Activated CD4-positive, CD25-positive, alpha-beta regulatory T cell treated with anti-CD3 and anti-CD28 coated beads, Interleukin-2, amount 50 U/mL, for 72 hours (primary cell): Measurements from ENCODE around the gene MIEF1.
A peak's percentile ranks its signal among the peaks of the same experiment; 100 is the strongest.

ENCODE experiments used
- DNase-seq: peaks from one replicate; pipeline ENCODE4 v3.0.0; 2021

Gene MIEF1

DNA sequence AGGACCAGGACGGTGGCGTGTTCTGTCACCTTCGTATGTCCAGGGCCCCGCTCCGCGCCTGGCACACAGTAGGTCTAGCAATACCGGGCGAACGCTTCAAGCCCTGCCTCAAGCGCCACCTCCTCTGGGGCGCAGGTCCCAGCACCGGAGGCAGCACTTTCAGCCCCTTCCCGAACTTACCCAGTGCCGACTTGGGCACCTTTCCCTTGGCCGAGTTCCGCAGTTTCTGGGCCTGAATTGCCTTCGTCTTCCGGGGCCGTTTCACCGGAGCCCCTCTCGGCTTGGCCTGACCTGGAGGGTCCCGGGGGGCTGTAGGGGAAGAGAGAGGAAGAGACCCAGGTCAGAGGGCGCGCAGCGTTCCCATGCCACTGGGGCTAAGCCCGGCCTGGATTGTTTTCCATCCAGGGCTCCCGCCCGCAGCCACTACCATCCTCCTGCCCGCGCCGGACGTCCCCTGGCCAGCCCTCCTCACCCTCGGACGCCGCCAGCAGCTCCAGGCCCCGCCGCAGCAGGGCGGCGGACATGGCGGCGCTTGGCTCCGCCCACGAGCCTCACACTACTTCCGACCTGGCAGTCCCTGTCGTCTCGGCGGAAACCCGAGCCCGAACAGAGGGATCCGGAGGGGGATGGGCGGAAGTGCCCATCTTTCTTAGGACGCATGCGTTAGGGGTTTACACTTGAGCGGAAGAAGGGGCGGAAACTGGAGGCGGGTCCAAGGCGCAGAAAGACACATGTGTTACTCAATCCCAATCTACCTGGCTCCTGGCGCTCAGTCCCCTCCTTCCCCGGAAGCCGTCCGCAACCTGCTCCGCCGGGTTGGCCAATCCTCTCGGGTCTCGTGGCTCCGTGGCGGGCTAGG lies 30.4 kb downstream of the MIEF1 start, which contains the start of gene RPS19BP1:
RPS19BP1 (minus strand) TSS at position 534 of the 859 bp plus-strand sequence; CDS start at position 524, 10 bp downstream.
- peak; percentile 98 for DNase-seq

- no peak for DNase-seq
Observed at GRCh38 chr22:39534092-39534506, 32.0 kb downstream of the MIEF1 start.

DNA sequence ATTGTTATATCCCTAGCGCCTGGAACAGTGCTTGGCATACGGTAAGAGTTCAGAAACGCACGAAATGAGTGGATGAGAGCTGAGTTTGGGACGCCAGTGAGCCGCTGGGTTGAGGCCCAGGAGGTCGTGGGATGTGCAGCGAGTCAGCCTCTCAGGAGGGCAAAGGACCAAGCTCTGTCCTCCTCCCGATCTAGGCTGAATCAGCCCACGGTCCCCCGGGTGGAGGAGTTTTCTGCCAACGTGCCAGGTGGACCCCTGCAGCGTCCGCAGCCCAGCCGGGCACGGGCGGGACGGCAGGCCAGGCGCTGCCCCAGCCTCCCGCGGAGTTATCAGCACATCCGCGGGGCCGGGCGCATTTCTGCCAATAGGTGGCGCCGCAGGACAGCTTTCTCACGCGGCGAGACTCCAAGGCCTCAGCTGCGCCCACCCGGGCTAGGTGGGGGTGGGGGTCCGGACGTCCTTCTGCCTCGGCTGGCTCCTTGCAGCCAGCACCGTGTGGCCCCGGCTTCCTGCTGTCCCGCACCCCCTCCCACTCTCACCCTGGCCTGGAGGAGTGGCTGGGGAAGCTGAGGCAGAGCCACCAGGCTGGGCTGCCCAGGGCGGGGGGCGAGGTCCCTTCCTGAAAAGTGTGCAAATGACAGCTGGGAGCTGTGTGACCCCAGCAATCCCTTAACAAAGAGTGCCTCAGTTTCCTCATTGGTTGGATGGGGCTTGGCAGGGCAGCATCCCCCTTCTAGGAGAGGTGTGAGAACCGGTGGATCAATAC lies 32.7 kb downstream of the MIEF1 start:
- peak; percentile 89 for DNase-seq

GRCh38 chr22:39535357-39535725 lies 33.3 kb downstream of the MIEF1 start:
- no peak for DNase-seq

GRCh38 chr22:39535831-39536449 lies 33.9 kb downstream of the MIEF1 start:
- DNase-seq: no peak

DNA sequence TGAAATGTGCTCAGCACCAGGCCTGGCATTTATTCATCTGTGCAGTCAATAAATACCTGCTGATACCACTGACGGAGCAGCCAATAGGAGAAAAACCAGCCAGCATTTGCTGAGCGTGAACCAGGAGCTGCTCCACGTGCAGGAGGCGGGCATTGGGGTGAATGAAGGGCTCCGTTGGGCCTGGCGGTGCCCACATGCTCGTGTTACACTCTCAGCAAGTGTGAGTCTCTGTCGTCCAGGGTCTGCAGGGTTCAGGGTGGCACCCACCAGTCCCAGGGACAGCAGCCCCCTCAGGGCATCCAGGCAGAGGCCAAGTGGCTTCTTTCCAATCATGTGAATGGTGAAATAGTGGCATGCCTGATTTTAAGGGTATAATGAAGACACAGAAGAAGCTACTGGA lies 34.6 kb downstream of the MIEF1 start:
- DNase-seq: no peak

GRCh38 chr22:39537975-39538374 lies 35.9 kb downstream of the MIEF1 start:
- no peak for DNase-seq

GRCh38 chr22:39543095-39543494 lies 41.0 kb downstream of the MIEF1 start:
- no peak for DNase-seq

GRCh38 chr22:39545386-39546365 lies 43.6 kb downstream of the MIEF1 start:
- no peak for DNase-seq

DNA sequence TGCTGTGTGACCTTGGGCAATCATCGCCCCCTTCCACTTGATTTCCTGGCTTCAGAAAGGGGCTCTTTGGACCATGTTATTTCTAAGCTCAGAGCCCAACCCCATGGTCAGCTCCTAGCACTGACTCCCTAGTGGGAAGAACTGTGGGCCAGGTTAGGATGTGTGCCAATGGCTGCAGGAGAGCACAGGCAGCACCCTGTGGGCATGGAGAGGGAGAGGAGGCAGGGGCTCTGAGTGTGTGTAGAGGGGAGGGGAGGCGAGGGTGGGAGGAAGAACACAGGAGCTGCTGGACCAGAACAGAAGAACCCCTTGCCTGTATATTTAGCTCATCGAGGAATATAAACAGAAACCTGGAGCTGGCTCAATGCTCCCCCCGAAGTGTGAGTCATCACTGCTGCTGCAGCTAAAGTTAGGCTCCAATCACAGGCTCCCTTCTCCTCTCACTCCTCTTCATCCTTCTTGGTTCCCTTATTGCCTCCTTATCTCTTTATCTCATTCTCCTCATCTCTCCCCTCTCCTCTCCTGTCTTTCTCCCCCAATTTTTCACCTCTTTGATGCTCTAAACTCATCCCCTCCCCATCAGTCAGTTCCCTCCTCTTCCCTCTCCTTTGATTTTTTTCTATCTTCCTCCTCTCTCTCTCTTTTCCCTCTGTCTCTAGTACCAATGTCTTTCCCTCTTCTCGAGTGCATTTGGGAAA lies 44.9 kb downstream of the MIEF1 start:
- no peak for DNase-seq

- no peak for DNase-seq
Observed at GRCh38 chr22:39547587-39547947, 45.5 kb downstream of the MIEF1 start.

GRCh38 chr22:39553429-39553828 lies 51.3 kb downstream of the MIEF1 start:
- no peak for DNase-seq

- DNase-seq: no peak
Observed at GRCh38 chr22:39554151-39554550, 52.1 kb downstream of the MIEF1 start.

- no peak for DNase-seq
Observed at GRCh38 chr22:39556970-39557841, 55.1 kb downstream of the MIEF1 start.

GRCh38 chr22:39558254-39558727 lies 56.2 kb downstream of the MIEF1 start:
- DNase-seq: no peak

GRCh38 chr22:39558950-39559349 lies 56.9 kb downstream of the MIEF1 start:
- no peak for DNase-seq

DNA sequence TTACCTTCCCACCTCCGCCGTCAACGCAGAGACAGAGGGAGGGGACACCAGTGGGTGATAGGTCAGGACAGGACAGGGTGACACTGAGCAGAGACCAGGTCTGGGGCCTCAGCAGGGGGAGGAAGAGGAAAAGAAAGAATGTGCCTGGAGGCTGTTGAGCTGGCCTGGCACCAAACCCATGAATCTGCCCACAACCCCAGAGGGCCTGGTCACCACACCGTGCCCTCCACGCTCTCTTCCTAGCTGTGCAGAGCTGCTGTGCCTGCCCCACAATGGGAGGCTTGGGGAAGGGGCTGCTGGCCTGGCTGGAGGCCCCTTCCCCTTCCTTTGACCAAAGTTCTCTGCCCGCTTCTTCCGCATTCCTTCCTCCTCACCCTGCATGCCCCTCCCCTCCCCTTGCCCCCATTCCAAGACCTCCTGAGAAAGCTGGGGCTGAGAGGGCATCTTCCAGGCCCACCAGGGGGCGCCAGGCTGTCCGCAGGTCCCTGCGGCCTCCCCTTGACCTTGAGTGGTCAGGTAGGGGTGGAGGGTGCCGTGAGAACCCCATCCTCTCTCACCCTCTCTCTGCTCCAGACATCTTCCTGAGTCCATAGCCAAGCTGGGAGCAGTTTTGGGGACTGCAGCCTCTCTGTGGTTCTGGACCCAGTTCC lies 57.5 kb downstream of the MIEF1 start:
- DNase-seq: no peak

DNA sequence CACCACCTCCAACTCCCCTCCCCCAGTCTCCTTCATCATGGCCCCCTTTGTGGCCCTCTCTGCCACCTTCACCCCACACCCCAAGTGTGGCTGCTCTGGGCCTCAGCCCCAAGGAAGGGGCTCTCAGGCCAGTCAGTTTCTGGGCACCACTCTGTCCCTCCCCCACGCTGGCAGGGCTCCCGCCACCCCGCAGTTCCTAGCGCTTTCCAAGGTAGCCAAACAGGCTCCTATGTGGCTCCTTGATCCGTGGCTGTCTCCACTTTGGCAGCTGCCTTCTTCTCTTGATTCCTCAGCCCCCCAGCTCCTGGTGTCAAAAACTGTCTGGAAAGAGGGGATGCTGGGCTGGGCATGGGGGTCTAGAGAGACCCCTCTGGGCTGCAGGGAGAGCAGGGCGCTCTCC lies 58.0 kb downstream of the MIEF1 start:
- no peak for DNase-seq

- no peak for DNase-seq
Observed at GRCh38 chr22:39562839-39563489, 60.9 kb downstream of the MIEF1 start.
